Gastrocnemius medialis (tissue), 4 donors: ENCODE data around the gene DOCK3. TPM values are rescaled to one million over a fixed set of nuclear protein-coding genes. Genes with fewer than 3 reads are reported as not detected.
"Not testable (repeated sequence)": the region's sequence is repeated elsewhere in the genome, so short reads cannot be mapped to it uniquely, and the experiment has no call there.

Experiments
- ATAC-seq, 2 donors: fragments of 150-250 bp; one replicate each; pipeline ENCODE4 v1.9.1; 2016
- DNase-seq, 2 donors: peaks; one replicate each; pipeline ENCODE4 v3.0.0-alpha.2; 2019
- H3K27ac ChIP-seq, 4 donors: fragments of 200-600 bp; sonication (generic); 1 replicate in 1 of 4; 2 replicates in 3 of 4; pipeline ENCODE4 v1.5.1; 2016 to 2018; ENCODE audit warnings: mild to moderate bottlenecking in 2 of 4, moderate library complexity in 1 of 4
- H3K27me3 ChIP-seq, 3 donors: fragments of 200-600 bp; sonication (generic) in 2 of 3; 1 replicate in 1 of 3; 2 replicates in 2 of 3; pipeline versions ENCODE4 v1.5.1 to v1.6.0; 2016 to 2019; ENCODE audit warnings: mild to moderate bottlenecking in 1 of 3, moderate library complexity in 1 of 3
- H3K36me3 ChIP-seq, 2 donors: fragments of 200-600 bp; sonication (generic) in 1 of 2; one replicate each; pipeline ENCODE4 v1.5.1; 2017 to 2018
- H3K4me1 ChIP-seq, 2 donors: fragments of 200-600 bp; sonication (generic) in 1 of 2; one replicate each; pipeline ENCODE4 v1.5.1; 2016 to 2017; ENCODE audit warnings: mild to moderate bottlenecking in 2 of 2
- H3K4me3 ChIP-seq, 4 donors: fragments of 200-600 bp; sonication (generic) in 3 of 4; 1 replicate in 1 of 4; 2 replicates in 3 of 4; pipeline ENCODE4 v1.5.1; 2016 to 2019; ENCODE audit warnings: mild to moderate bottlenecking in 2 of 4
- H3K9me3 ChIP-seq, 3 donors: fragments of 200-600 bp; sonication (generic) in 2 of 3; 1 replicate in 1 of 3; 2 replicates in 2 of 3; pipeline ENCODE4 v1.5.1; 2016 to 2019
- CTCF ChIP-seq, 5 experiments: fragments of 450-650 bp in 3 of 5; fragments of 200-600 bp in 2 of 5; sonication (generic) in 2 of 5; IDR thresholded peaks in 4 of 5; conservative IDR thresholded peaks in 1 of 5; 1 replicate in 4 of 5; 2 replicates in 1 of 5; pipeline ENCODE4 v1.5.1; 2016 to 2019; ENCODE audit warnings: antibody characterized with exemption in 5 of 5, mild to moderate bottlenecking in 3 of 5, moderate library complexity in 3 of 5
- POLR2A ChIP-seq, 2 donors: fragments of 450-650 bp; IDR thresholded peaks; one replicate each; pipeline ENCODE4 v1.6.1; 2017; ENCODE audit warnings: antibody characterized with exemption in 2 of 2, mild to moderate bottlenecking in 2 of 2, moderate library complexity in 2 of 2
- in situ Hi-C, 4 donors: fragments of 200-750 bp; cut with MboI; loops; one replicate each; pipeline versions ENCODE4 v1.15.0 to v1.8.0; 2017; ENCODE audit warnings: low sequenced_read_pairs in 4 of 4
- intact Hi-C: fragments of 100-400 bp; cut with DNase I; formaldehyde crosslinking; loops from one replicate; pipeline ENCODE4 v1.15.1; 2023; ENCODE audit warnings: low total_unique reads
- total RNA-seq, 4 donors: library from RNA; depleted of rRNA; stranded (reverse); fragments of >200 nt; gene quantifications; one replicate each; pipeline versions ENCODE4 v1.1.0 to v1.2.3, GENCODE V29; 2016

The DOCK3 gene
- total RNA-seq, 4 donors from 2014 or later = 0.61 to 3.1 (median 0.73) TPM

DNA sequence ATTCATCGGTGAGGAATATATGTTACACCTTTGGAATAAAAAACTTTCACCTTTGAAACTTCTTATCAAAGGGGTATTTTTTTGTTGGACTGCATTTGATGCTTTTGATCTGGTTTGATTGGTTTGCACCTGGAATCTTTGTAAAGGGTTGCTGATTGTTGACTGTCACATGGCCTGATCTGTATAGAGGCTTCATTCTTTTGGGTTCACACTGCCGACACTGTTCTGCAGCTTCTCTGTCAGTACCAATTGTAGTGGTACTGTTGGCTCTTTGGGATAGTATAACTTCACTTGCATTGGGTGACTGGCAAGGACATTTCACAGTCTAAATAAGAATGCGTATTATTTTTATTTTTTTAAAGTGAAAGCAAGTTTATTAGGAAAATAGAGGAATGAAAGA, 155.7 kb downstream of the DOCK3 start:
- DNase-seq (no peak), ATAC-seq (no peak)
- H3K4me3 ChIP-seq = no peak overlapping the region
- no peaks in the 10 kb centered on the region for H3K9me3 ChIP-seq
- no peaks in the 10 kb centered on the region for H3K36me3 ChIP-seq
- H3K27me3 ChIP-seq = no peaks in the 10 kb centered on the region
- no peak for TF ChIP-seq CTCF (IDR thresholded peaks at IDR 0.05 in 4 of 5, conservative IDR thresholded peaks at IDR 0.05 in 1 of 5)
- no peak for TF ChIP-seq POLR2A (IDR thresholded peaks at IDR 0.05)
- intact Hi-C loops = no loop called here
- in situ Hi-C loops = no loop called here
- no peak overlapping the region for H3K27ac ChIP-seq
- H3K4me1 ChIP-seq = no peaks in the 10 kb centered on the region

- DNase-seq, H3K9me3 ChIP-seq, H3K36me3 ChIP-seq, H3K27me3 ChIP-seq, in situ Hi-C loops, intact Hi-C loops, ATAC-seq, H3K4me3 ChIP-seq, H3K27ac ChIP-seq, H3K4me1 ChIP-seq: not testable (repeated sequence)
These were observed 156.3 kb downstream of the DOCK3 start for GRCh38 chr3:50831009-50831408.

DNA sequence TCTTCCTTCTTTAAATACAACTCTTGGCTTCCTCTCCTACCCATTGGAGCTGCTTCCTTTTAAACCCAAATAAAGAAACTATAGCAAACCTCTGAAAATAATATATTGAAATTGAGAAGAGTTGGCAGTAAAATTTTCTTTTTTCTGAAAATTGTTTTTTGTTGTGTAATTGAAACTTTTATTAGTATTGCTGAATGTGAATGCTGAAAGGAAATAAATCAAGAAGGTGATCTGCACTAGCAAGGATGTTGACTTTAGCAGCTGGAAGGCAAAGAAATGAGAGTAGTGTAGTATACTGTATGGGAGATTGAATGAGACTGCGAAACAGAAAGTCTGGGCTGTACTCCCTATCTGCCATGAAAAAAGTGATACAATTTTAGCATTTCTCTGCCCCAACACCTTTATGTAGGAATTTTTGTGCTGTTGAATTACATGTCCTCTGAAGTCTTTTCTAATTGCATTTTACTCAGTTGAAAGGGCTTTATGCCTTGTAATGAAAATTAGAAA, 166.3 kb downstream of the DOCK3 start:
- Histone ChIP-seq H3K4me3 (no peak overlapping the region), H3K27ac (no peak overlapping the region), H3K36me3 (no peaks in the 10 kb centered on the region), H3K4me1 (no peaks in the 10 kb centered on the region), H3K9me3 (no peaks in the 10 kb centered on the region), H3K27me3 (no peaks in the 10 kb centered on the region)
- in situ Hi-C loops (no loop called here), intact Hi-C loops (no loop called here)
- no peak for ATAC-seq
- TF ChIP-seq CTCF (IDR thresholded peaks at IDR 0.05 in 4 of 5, conservative IDR thresholded peaks at IDR 0.05 in 1 of 5) (no peak), POLR2A (IDR thresholded peaks at IDR 0.05) (no peak)
- DNase-seq = no peak

DNA sequence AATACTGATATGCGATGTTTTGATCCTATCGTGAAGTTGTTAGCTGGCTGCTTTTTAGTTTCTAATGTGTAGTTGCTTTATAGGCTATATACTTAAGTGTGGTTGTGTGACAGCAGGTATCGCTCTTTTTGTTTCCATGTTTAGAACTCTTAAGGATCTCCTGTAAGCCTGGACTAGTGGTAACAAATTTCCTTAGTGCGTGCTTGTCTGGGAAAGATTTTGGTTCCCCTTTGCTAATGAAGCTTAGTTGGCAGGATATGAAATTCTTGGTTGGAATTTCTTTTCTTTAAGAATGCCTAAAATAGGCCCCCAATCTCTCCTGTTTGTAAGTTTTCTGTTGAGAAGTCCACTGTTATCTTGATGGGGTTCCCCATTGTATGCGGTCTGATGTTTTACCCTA, 173.6 kb downstream of the DOCK3 start:
- Histone ChIP-seq H3K4me3 (no peak overlapping the region), H3K9me3 (no peaks in the 10 kb centered on the region), H3K4me1 (no peaks in the 10 kb centered on the region), H3K27ac (no peak overlapping the region), H3K27me3 (no peaks in the 10 kb centered on the region), H3K36me3 (no peaks in the 10 kb centered on the region)
- ATAC-seq (no peak), DNase-seq (no peak)
- TF ChIP-seq CTCF (IDR thresholded peaks at IDR 0.05 in 4 of 5, conservative IDR thresholded peaks at IDR 0.05 in 1 of 5) (no peak), POLR2A (IDR thresholded peaks at IDR 0.05) (no peak)
- in situ Hi-C loops = no loop called here
- intact Hi-C loops = no loop called here

- H3K9me3 ChIP-seq = no peaks in the 10 kb centered on the region
- ATAC-seq = no peak
- H3K27me3 ChIP-seq = no peaks in the 10 kb centered on the region
- H3K27ac ChIP-seq = no peak overlapping the region
- in situ Hi-C loops = no loop called here
- H3K4me3 ChIP-seq = no peak overlapping the region
- H3K4me1 ChIP-seq = no peaks in the 10 kb centered on the region
- TF ChIP-seq CTCF (IDR thresholded peaks at IDR 0.05 in 4 of 5, conservative IDR thresholded peaks at IDR 0.05 in 1 of 5) (no peak), POLR2A (IDR thresholded peaks at IDR 0.05) (no peak)
- no peak for DNase-seq
- H3K36me3 ChIP-seq = no peaks in the 10 kb centered on the region
- intact Hi-C loops = no loop called here
These were observed 176.1 kb downstream of the DOCK3 start for GRCh38 chr3:50850639-50851511.
